ENCODE measurements around the gene KRTCAP2.

DNA sequence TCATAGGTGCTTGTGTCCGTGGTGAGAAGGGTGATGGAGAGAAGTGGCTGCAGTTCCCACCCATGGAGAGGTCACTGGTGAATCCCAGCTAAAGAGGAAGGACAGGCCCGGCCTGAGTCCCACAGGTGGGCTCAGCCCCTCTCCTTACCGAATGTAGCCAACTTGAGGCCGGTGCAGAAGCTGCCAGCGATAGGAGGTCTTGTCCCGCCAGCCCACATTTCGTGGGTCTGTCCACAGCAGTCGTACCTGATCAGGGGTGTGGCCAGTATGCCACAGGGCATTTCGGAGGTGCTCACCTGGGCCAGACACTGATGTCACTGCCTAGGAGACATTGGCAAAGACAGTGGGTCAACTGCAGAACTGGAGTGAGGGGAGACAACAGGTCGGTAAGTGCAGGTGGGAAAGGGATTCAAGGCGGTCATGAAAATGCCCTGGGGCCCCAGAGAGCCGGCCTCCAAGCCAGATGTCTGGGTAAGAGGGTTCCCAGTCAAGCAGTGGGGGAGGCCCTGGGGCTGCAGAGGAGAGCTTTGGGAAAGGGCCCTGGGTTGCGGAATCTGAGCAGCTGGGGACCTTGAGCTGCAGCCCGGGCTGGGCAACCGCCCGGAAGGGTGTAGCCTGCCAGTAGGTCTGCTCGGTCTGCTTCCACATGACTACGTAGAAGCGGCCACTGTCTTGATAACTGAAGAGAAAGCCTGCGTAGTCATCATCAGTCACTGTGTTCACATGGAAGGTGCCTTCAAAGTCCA is 24.0 kb upstream of the KRTCAP2 start:
- TF ChIP-seq, protein P1, sequence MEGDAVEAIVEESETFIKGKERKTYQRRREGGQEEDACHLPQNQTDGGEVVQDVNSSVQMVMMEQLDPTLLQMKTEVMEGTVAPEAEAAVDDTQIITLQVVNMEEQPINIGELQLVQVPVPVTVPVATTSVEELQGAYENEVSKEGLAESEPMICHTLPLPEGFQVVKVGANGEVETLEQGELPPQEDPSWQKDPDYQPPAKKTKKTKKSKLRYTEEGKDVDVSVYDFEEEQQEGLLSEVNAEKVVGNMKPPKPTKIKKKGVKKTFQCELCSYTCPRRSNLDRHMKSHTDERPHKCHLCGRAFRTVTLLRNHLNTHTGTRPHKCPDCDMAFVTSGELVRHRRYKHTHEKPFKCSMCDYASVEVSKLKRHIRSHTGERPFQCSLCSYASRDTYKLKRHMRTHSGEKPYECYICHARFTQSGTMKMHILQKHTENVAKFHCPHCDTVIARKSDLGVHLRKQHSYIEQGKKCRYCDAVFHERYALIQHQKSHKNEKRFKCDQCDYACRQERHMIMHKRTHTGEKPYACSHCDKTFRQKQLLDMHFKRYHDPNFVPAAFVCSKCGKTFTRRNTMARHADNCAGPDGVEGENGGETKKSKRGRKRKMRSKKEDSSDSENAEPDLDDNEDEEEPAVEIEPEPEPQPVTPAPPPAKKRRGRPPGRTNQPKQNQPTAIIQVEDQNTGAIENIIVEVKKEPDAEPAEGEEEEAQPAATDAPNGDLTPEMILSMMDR (IDR thresholded peaks at IDR 0.05) = no peak
- TF ChIP-seq POLR2A (IDR thresholded peaks at IDR 0.05) = no peak

All from thyroid gland (tissue), 4 donors.